ENCODE measurements around the gene XYLT1. TPM values are rescaled to one million over a fixed set of nuclear protein-coding genes. Genes with fewer than 3 reads are reported as not detected.

Gene XYLT1
- total RNA-seq, 1 experiment from 2014 or later = 14.5 TPM

DNA sequence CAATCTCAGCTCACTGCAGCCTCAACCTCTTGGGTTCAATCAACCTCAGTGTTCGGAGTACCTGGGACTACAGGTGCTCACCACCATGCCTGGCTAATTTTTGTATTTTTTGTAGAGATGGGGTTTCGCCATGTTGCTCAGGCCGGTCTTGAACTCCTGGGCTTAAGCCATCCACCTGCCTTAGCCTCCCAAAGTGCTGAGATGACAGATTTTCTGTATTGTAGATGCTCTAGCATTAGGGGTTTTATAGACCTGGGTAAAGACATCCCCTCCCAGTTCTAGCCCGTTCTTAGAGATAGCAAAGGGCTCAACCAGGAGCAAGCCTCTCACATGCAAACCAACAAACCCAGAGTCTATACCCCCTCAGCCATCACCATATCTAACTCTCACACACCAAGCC is 57.3 kb downstream of the XYLT1 start:
- Mint-ChIP-seq H3K27me3 (ENCODE audit: low read depth) (no peaks in the 10 kb centered on the region; the same call in 1 of the 2 replicates), H3K4me1 (peaks cover 47 to 58% of the 10 kb centered on the region in 2 experiments)
- H3K14ac ChIP-seq (ENCODE audit: insufficient read depth, low read length) = no peak overlapping the region

More for the DNA sequence above, 57.3 kb downstream of the XYLT1 start:
- H4K5ac ChIP-seq (ENCODE audit: insufficient read length, low read depth, low read length) = no peak overlapping the region
- WGBS (ENCODE audit: extremely low coverage, insufficient read length, low lambda C conversion rate) = no CpG with 5 or more reads among the region's 4 CpGs
- H2AK5ac ChIP-seq (ENCODE audit: insufficient read length, low read length) = no peak overlapping the region
- H3K27ac ChIP-seq (ENCODE audit: insufficient read length, low read depth, low read length) = no peak overlapping the region
- no peak overlapping the region for H3K23ac ChIP-seq (ENCODE audit: insufficient read length, low read depth, low read length)
- no peaks in the 10 kb centered on the region for H3K23me2 ChIP-seq (ENCODE audit: insufficient read length, low read depth, low read length, poor library complexity, severe bottlenecking)
- Mint-ChIP-seq H3K4me3 (no peak overlapping the region), H3K36me3 (ENCODE audit: insufficient read depth in 1 of 3, low read depth in 3 of 3) (peaks cover 0 to 10% (median 2%) of the 10 kb centered on the region in 3 experiments; a peak in 4 of 7 replicates), H3K27ac (peak overlapping the region; percentile 41 to 85 (median 75); a peak in 5 of 7 replicates), H3K9me3 (no peaks in the 10 kb centered on the region)
- no peak overlapping the region for H3K56ac ChIP-seq (ENCODE audit: insufficient read length, low read depth, low read length)
- H2BK5ac ChIP-seq (ENCODE audit: insufficient read length, low read length) = no peak overlapping the region
- no peaks in the 10 kb centered on the region for H4K20me1 ChIP-seq (ENCODE audit: control insufficient read depth, insufficient read depth, insufficient read length)
- H3T11ph ChIP-seq (ENCODE audit: low read length) = no peak overlapping the region
- H3K9me3 ChIP-seq (ENCODE audit: control insufficient read depth, low read depth, low read length) = no peaks in the 10 kb centered on the region
- no peak overlapping the region for H2BK20ac ChIP-seq (ENCODE audit: low read depth, low read length, poor library complexity, severe bottlenecking)
- H2BK120ac ChIP-seq (ENCODE audit: low read depth, low read length, poor library complexity, severe bottlenecking) = no peak overlapping the region
- no peak overlapping the region for H3K9ac ChIP-seq (ENCODE audit: extremely low read depth, insufficient read length, low read length)
- H4K8ac ChIP-seq (replicated peaks; ENCODE audit: insufficient read length, low read depth, low read length) = no peak overlapping the region
- no peak overlapping the region for H3K4ac ChIP-seq (ENCODE audit: low read depth, low read length)
- no peaks in the 10 kb centered on the region for H3K79me1 ChIP-seq (ENCODE audit: insufficient read depth, low read depth, low read length, poor library complexity, severe bottlenecking)
- no peak overlapping the region for H3K4me2 ChIP-seq (ENCODE audit: insufficient read depth, insufficient read length, low read length)
- H3K4me1 ChIP-seq (ENCODE audit: insufficient read depth, low read length) = no peaks in the 10 kb centered on the region; the same call in 1 of the 2 replicates
- no peak for TF ChIP-seq CTCF (conservative IDR thresholded peaks at IDR 0.05)
- no peaks in the 10 kb centered on the region for H3K27me3 ChIP-seq (ENCODE audit: insufficient read depth, low read length)
- H2BK12ac ChIP-seq (ENCODE audit: insufficient read length, low read depth, low read length) = no peak overlapping the region
- H3K18ac ChIP-seq (ENCODE audit: insufficient read length, low read depth, low read length) = no peak overlapping the region
- H2AFZ ChIP-seq (ENCODE audit: low read length) = no peak overlapping the region
- DNase-seq = no peak
- H3K79me2 ChIP-seq (ENCODE audit: insufficient read depth, low read length) = peaks cover 2% of the 10 kb centered on the region; the same call in 1 of the 2 replicates
- no peak overlapping the region for H2BK15ac ChIP-seq (ENCODE audit: low read depth, low read length)
- no peak overlapping the region for H4K91ac ChIP-seq (ENCODE audit: insufficient read length, low read depth, low read length)

Data from H9 (cell line).